Measurements from ENCODE around the gene TMEM207. TPM values are rescaled to one million over a fixed set of nuclear protein-coding genes. Genes with fewer than 3 reads are reported as not detected.
A peak's percentile ranks its signal among the peaks of the same experiment; 100 is the strongest.

The TMEM207 gene
- total and polyA plus RNA-seq, 2 of the 4 experiments (the other 2 are of a cell fraction): not detected

DNA sequence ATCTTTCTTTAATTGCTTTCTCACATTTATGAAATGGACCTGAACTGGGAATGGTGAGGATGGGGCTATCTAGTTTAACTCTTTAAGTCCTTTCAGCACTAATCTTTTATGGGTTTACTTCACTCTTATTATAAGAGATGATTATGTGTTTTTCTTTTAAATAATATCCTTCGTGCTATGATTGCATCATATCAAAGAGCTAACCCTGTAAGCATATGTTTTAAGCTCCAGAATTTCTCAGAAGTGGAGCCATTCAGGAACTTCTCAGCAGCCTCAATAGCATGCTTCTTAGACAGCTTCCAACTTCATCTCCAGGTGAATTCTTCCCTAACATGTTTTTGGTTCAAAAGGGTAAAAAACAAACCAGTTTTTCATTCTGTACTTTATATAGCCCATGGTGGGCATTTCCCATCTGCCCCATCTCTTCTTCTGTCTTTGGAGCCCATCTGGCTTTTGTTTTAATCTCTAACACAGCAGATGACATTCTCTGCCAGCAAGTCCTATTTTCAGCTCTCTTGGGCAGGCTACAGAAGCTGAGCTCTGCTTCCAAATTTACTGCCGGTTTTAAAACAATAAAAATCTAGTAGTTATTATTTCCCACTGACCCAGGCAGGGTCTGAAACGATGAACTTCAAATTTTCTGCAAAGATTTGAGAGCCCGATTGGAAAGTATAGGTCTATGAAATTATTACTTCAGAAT, 37.4 kb upstream of the TMEM207 start:
- Histone ChIP-seq H3K36me3 (ENCODE audit: control insufficient read depth, insufficient read depth, low read length) (no peaks in the 10 kb centered on the region), H3K4me3 (ENCODE audit: insufficient read depth, low read depth, low read length) (no peak overlapping the region), H2BK15ac (ENCODE audit: low read depth, low read length) (no peak overlapping the region), H3K14ac (replicated peaks; ENCODE audit: low read depth, low read length) (no peak overlapping the region), H4K20me1 (ENCODE audit: insufficient read depth, low read length) (no peaks in the 10 kb centered on the region), H3K9ac (ENCODE audit: low read depth, low read length) (no peak overlapping the region), H3K18ac (ENCODE audit: low read depth, low read length) (no peak overlapping the region), H2AK5ac (ENCODE audit: low read depth, low read length) (no peak overlapping the region), H4K91ac (ENCODE audit: insufficient read depth, low read depth, low read length) (no peak overlapping the region), H2BK20ac (ENCODE audit: low read depth, low read length) (no peak overlapping the region), H4K8ac (ENCODE audit: low read depth in 2 of 2, low read length in 2 of 2) (no peak overlapping the region), H4K5ac (ENCODE audit: low read depth, low read length) (no peak overlapping the region), H3K9me1 (ENCODE audit: insufficient read depth, low read length) (no peaks in the 10 kb centered on the region), H3K9me3 (ENCODE audit: control insufficient read depth, insufficient read depth, low read length) (no peaks in the 10 kb centered on the region), H2AFZ (replicated peaks; ENCODE audit: low read length, poor library complexity) (no peak overlapping the region), H3K4me2 (ENCODE audit: low read depth, low read length) (no peak overlapping the region), H3K23ac (ENCODE audit: low read depth, low read length) (no peak overlapping the region), H3K79me1 (ENCODE audit: low read depth in 1 of 2, low read length in 2 of 2) (no peaks in the 10 kb centered on the region), H2BK120ac (ENCODE audit: low read depth, low read length) (no peak overlapping the region), H3K27me3 (ENCODE audit: control insufficient read depth, insufficient read depth, low read length) (peaks cover 2% of the 10 kb centered on the region; the same call in 1 of the 2 replicates), H2AK9ac (replicated peaks; ENCODE audit: low read depth, low read length, poor library complexity) (no peak overlapping the region), H3K27ac (ENCODE audit: insufficient read depth, low read length) (no peak overlapping the region), H3K4me1 (ENCODE audit: control insufficient read depth, insufficient read depth, low read length) (no peaks in the 10 kb centered on the region), H2BK5ac (ENCODE audit: low read depth, low read length, poor library complexity, severe bottlenecking) (no peak overlapping the region), H3K4ac (ENCODE audit: low read depth, low read length) (no peak overlapping the region), H3K56ac (ENCODE audit: extremely low read depth, insufficient read depth, low read length) (no peak overlapping the region)
- dilution Hi-C loops (cut with HindIII; ENCODE audit: low sequenced_read_pairs, unreplicated experiment): no loop called here
- POLR2A ChIA-PET (ENCODE audit: unreplicated experiment): no interaction called here
- WGBS, 2 experiments (ENCODE audit: extremely low coverage in 2 of 2, insufficient read length in 1 of 2): no CpG with 5 or more reads among the region's 4 CpGs
- CTCF ChIA-PET: interaction anchor here (1.3 kb wide), 1 partner anchor 27 kb away, joined by 3 read pairs; the partner anchor contains the start of gene IL1RAP
- intact Hi-C loops (cut with micrococcal nuclease): no loop called here
- in situ Hi-C loops (cut with MboI; ENCODE audit: low sequenced_read_pairs): no loop called here
- no TSS peak for BruUV-seq (replicated peaks)
- ATAC-seq (ENCODE audit: low read depth) (no peak), DNase-seq (no peak)
- peak; percentile 54; the same call in 1 of the 2 replicates for TF ChIP-seq CEBPB (IDR thresholded peaks at IDR 0.05; ENCODE audit: low read depth, low read length)
- TF ChIP-seq MAZ (IDR thresholded peaks at IDR 0.05; ENCODE audit: borderline replicate concordance, low read depth, low read length): no peak
- no peak for TF ChIP-seq CHD1 (IDR thresholded peaks at IDR 0.05; ENCODE audit: low read depth, low read length)
- TF ChIP-seq, protein P1, sequence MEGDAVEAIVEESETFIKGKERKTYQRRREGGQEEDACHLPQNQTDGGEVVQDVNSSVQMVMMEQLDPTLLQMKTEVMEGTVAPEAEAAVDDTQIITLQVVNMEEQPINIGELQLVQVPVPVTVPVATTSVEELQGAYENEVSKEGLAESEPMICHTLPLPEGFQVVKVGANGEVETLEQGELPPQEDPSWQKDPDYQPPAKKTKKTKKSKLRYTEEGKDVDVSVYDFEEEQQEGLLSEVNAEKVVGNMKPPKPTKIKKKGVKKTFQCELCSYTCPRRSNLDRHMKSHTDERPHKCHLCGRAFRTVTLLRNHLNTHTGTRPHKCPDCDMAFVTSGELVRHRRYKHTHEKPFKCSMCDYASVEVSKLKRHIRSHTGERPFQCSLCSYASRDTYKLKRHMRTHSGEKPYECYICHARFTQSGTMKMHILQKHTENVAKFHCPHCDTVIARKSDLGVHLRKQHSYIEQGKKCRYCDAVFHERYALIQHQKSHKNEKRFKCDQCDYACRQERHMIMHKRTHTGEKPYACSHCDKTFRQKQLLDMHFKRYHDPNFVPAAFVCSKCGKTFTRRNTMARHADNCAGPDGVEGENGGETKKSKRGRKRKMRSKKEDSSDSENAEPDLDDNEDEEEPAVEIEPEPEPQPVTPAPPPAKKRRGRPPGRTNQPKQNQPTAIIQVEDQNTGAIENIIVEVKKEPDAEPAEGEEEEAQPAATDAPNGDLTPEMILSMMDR (conservative IDR thresholded peaks at IDR 0.05; ENCODE audit: low read depth, low read length): no peak
